T-cell (primary cell): Measurements from ENCODE around the gene FCER2. TPM values are rescaled to one million over a fixed set of nuclear protein-coding genes. Genes with fewer than 3 reads are reported as not detected.

Experiments
- ATAC-seq, 4 experiments: fragments of 200-7000 bp in 3 of 4; fragments of 150-1000 bp in 1 of 4; cut with Tn5 transposase; replicated peaks in 1 of 4; 1 replicate in 3 of 4; 2 replicates in 1 of 4; pipeline ENCODE4 v1.10.0; 2021; ENCODE audit warnings: moderate library complexity in 3 of 4, mild to moderate bottlenecking in 2 of 4, moderate number of reproducible peaks in 1 of 4
- CTCF ChIA-PET, 2 donors: fragments of 300-600 bp; sonication (Branson Sonifier 250); formaldehyde crosslinking; loops; one replicate each; lab custom pipeline; 2022; ENCODE audit warnings: antibody characterized with exemption in 2 of 2; lab: Charles Lee
- POLR2A ChIA-PET, 2 donors: fragments of 300-600 bp; sonication (Branson Sonifier 250); formaldehyde crosslinking; loops; one replicate each; lab custom pipeline; 2022; ENCODE audit warnings: antibody characterized with exemption in 2 of 2; lab: Charles Lee
- DNase-seq, 35 experiments: peaks; one replicate each; pipeline versions ENCODE4 v3.0.0 to v3.0.0-alpha.2; 2013 to 2023
- H3K27ac ChIP-seq: one replicate; pipeline ENCODE4 v1.5.1; 2013; ENCODE audit warnings: low read length
- H3K27me3 ChIP-seq, 2 experiments: replicated peaks in 1 of 2; 1 replicate in 1 of 2; 2 replicates in 1 of 2; pipeline versions ENCODE4 v1.6.1 to v1.7.0; 2013; ENCODE audit warnings: low read length in 1 of 2, mixed read lengths in 1 of 2; ENCODE audit not compliant: control insufficient read depth in 2 of 2, insufficient read depth in 2 of 2; ENCODE audit errors: extremely low read depth in 1 of 2
- H3K36me3 ChIP-seq, 2 donors: 1 replicate in 1 of 2; 2 replicates in 1 of 2; pipeline versions ENCODE4 v1.6.1 to v1.7.0; 2013; ENCODE audit warnings: low read length in 1 of 2; ENCODE audit not compliant: control insufficient read depth in 2 of 2, insufficient read depth in 1 of 2; ENCODE audit errors: extremely low read depth in 1 of 2
- H3K4me1 ChIP-seq, 2 experiments: 1 replicate in 1 of 2; 2 replicates in 1 of 2; pipeline versions ENCODE4 v1.6.1 to v1.7.0; 2013; ENCODE audit warnings: low read length in 2 of 2, mixed read lengths in 1 of 2; ENCODE audit not compliant: insufficient read depth in 2 of 2, control insufficient read depth in 1 of 2; ENCODE audit errors: extremely low read depth in 1 of 2
- H3K4me3 ChIP-seq, 2 donors: 1 replicate in 1 of 2; 2 replicates in 1 of 2; pipeline versions ENCODE4 v1.5.1 to v1.7.0; 2013; ENCODE audit warnings: mild to moderate bottlenecking in 2 of 2, low read length in 1 of 2, moderate library complexity in 1 of 2; ENCODE audit not compliant: control insufficient read depth in 1 of 2; ENCODE audit errors: extremely low read depth in 1 of 2
- H3K9me3 ChIP-seq: 2 replicates; pipeline ENCODE4 v1.7.0; 2013
- H3K27ac Mint-ChIP-seq, 2 donors: one replicate each; pipeline ENCODE4 v1.8.0; 2020 to 2021; ENCODE audit warnings: mild to moderate bottlenecking in 2 of 2, mixed read lengths in 2 of 2
- H3K27me3 Mint-ChIP-seq, 2 donors: one replicate each; pipeline ENCODE4 v1.8.0; 2021 to 2022; ENCODE audit warnings: mixed read lengths in 2 of 2
- H3K36me3 Mint-ChIP-seq: one replicate; pipeline ENCODE4 v1.8.0; 2021; ENCODE audit warnings: mixed read lengths
- H3K4me1 Mint-ChIP-seq, 3 donors: one replicate each; pipeline ENCODE4 v1.8.0; 2020 to 2022; ENCODE audit warnings: mixed read lengths in 3 of 3, mild to moderate bottlenecking in 1 of 3
- H3K4me3 Mint-ChIP-seq, 3 donors: one replicate each; pipeline ENCODE4 v1.8.0; 2020 to 2022; ENCODE audit warnings: mild to moderate bottlenecking in 3 of 3, mixed read lengths in 3 of 3, moderate library complexity in 3 of 3
- H3K9me3 Mint-ChIP-seq, 3 donors: one replicate each; pipeline ENCODE4 v1.8.0; 2020 to 2022; ENCODE audit warnings: mixed read lengths in 3 of 3
- WGBS: methylation state at CpG from one replicate; pipeline ENCODE4 v1.1.5; 2013; ENCODE audit warnings: missing lambda C conversion rate; ENCODE audit not compliant: insufficient coverage; 5-methylcytosine and 5-hydroxymethylcytosine counted together
- total RNA-seq, 35 experiments: library from RNA in 6 of 35; stranded (reverse) in 6 of 35; fragments of 120-200 nt in 1 of 35; gene quantifications; one replicate each; pipeline versions ENCODE4 v1.2.1 to v1.2.4 and lab custom pipeline; 2013 to 2026

FCER2 gene
- total RNA-seq, 5 donors from 2014 or later (not counting 1 experiment from before 2014, with no cell fraction given) = 0.90 to 2.5 (median 1.2) TPM

DNA sequence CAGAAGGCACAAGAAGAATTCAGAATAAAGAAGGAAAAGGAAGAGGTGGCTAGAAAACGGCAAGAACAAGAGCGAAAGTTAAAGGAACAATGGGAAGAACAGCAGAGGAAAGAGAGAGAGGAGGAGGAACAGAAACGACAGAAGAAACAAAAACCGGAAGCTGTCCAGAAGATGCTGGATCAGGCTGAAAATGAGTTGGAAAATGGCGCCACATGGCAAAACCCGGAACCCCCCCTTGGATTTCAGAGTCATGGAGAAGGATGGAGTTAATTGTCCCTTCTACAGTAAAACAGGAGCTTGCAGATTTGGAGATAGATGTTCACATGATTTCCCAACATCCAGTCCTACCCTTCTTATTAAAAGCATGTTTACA lies 38.7 kb upstream of the FCER2 start:
- Histone ChIP-seq H3K4me3 (no peak overlapping the region), H3K9me3 (no peaks in the 10 kb centered on the region), H3K27me3 (peaks cover 0 to 21% of the 10 kb centered on the region in 2 experiments), H3K36me3 (no peaks in the 10 kb centered on the region), H3K27ac (no peak overlapping the region), H3K4me1 (no peaks in the 10 kb centered on the region)
- ChIA-PET CTCF (no interaction called here), POLR2A (no interaction called here)
- peaks cover 0 to 3% (median 0%) of the 10 kb centered on the region in 3 donors for H3K4me1 Mint-ChIP-seq
- WGBS = 63% methylated on average over 4 of the region's 6 CpGs
- DNase-seq = no peak
- H3K27me3 Mint-ChIP-seq = peaks cover 9 to 18% of the 10 kb centered on the region in 2 donors
- H3K27ac Mint-ChIP-seq = no peak overlapping the region
- no peaks in the 10 kb centered on the region for H3K9me3 Mint-ChIP-seq
- no peak overlapping the region for H3K4me3 Mint-ChIP-seq
- no peaks in the 10 kb centered on the region for H3K36me3 Mint-ChIP-seq
- ATAC-seq = no peak

- CTCF ChIA-PET = no interaction called here
- DNase-seq (no peak), ATAC-seq (no peak)
- Histone ChIP-seq H3K4me3 (no peak overlapping the region), H3K27me3 (peaks cover 0 to 20% of the 10 kb centered on the region in 2 experiments), H3K36me3 (no peaks in the 10 kb centered on the region), H3K9me3 (no peaks in the 10 kb centered on the region), H3K27ac (no peak overlapping the region), H3K4me1 (no peaks in the 10 kb centered on the region)
- POLR2A ChIA-PET = interaction anchor here in 1 of 2 donors (0.6 kb wide), 1 partner anchor 1714 kb away, joined by 6 read pairs; no protein-coding TSS in a partner anchor
- H3K9me3 Mint-ChIP-seq = no peaks in the 10 kb centered on the region
- no peak overlapping the region for H3K27ac Mint-ChIP-seq
- H3K36me3 Mint-ChIP-seq = no peaks in the 10 kb centered on the region
- H3K4me3 Mint-ChIP-seq = no peak overlapping the region
- H3K27me3 Mint-ChIP-seq = peaks cover 9 to 18% of the 10 kb centered on the region in 2 donors
- WGBS = 80% methylated on average over 11 of the region's 19 CpGs
- peaks cover 0 to 3% (median 0%) of the 10 kb centered on the region in 3 donors for H3K4me1 Mint-ChIP-seq
These were observed 38.1 kb upstream of the FCER2 start for GRCh38 chr19:7739801-7740681.

DNA sequence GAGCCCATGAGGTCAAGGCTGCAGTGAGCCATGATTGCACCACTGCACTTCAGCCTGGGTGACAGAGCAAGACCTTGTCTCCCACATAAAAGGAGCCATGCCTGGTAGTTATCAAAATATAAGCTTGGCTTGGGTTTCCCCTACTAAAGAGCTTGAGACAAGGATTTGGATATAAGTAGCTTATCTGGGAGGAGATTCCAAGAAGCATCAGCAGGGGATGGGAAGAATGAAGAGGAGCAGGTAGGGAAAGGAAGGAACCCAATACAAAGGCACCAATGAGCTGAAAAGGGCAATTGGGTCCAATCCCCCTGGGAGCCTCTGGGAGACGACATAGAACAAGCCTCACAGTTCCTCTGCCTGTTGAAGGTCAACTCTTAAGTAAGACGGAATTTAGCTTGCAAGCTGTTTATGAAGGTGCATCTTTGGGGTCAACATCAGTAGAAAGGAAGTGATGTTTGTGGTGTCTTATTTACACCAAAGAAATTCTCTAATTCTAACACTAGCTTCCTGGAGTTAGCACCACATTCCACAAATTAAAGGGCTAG lies 37.4 kb upstream of the FCER2 start:
- WGBS = 0% methylated on average over 1 of the region's 2 CpGs
- ChIA-PET POLR2A (interaction anchor here (0.6 kb wide), 2 partner anchors 18 to 1713 kb away, joined by 3 to 6 read pairs; no protein-coding TSS in a partner anchor), CTCF (no interaction called here)
- DNase-seq = no peak
- Histone ChIP-seq H3K36me3 (no peaks in the 10 kb centered on the region), H3K4me3 (no peak overlapping the region), H3K9me3 (no peaks in the 10 kb centered on the region), H3K27ac (no peak overlapping the region), H3K27me3 (peaks cover 0 to 17% of the 10 kb centered on the region in 2 experiments), H3K4me1 (no peaks in the 10 kb centered on the region)
- no peak overlapping the region for H3K4me3 Mint-ChIP-seq
- no peaks in the 10 kb centered on the region for H3K36me3 Mint-ChIP-seq
- no peak overlapping the region for H3K27ac Mint-ChIP-seq
- H3K9me3 Mint-ChIP-seq = no peaks in the 10 kb centered on the region
- peaks cover 9 to 15% of the 10 kb centered on the region in 2 donors for H3K27me3 Mint-ChIP-seq
- H3K4me1 Mint-ChIP-seq = no peaks in the 10 kb centered on the region
- no peak for ATAC-seq

- Histone ChIP-seq H3K36me3 (no peaks in the 10 kb centered on the region), H3K9me3 (no peaks in the 10 kb centered on the region), H3K27ac (no peak overlapping the region), H3K4me3 (no peak overlapping the region), H3K27me3 (peaks cover under 1 to 15% of the 10 kb centered on the region in 2 experiments), H3K4me1 (no peaks in the 10 kb centered on the region)
- Mint-ChIP-seq H3K27ac (no peak overlapping the region), H3K4me3 (no peak overlapping the region), H3K4me1 (no peaks in the 10 kb centered on the region), H3K36me3 (no peaks in the 10 kb centered on the region), H3K27me3 (peaks cover 9 to 15% of the 10 kb centered on the region in 2 donors), H3K9me3 (no peaks in the 10 kb centered on the region)
- CTCF ChIA-PET = interaction anchor here in 1 of 2 donors (0.6 kb wide), 1 partner anchor 683 kb away, joined by 3 read pairs; no protein-coding TSS in a partner anchor
- no peak for ATAC-seq
- POLR2A ChIA-PET = no interaction called here
- no peak for DNase-seq
- WGBS = 50% methylated on average over 7 of the region's 7 CpGs
These were observed 36.1 kb upstream of the FCER2 start for GRCh38 chr19:7738023-7738422.

GRCh38 chr19:7737215-7737614 lies 35.3 kb upstream of the FCER2 start:
- Mint-ChIP-seq H3K27me3 (peaks cover 9 to 15% of the 10 kb centered on the region in 2 donors), H3K4me1 (no peaks in the 10 kb centered on the region), H3K36me3 (no peaks in the 10 kb centered on the region), H3K27ac (no peak overlapping the region), H3K4me3 (no peak overlapping the region), H3K9me3 (no peaks in the 10 kb centered on the region)
- Histone ChIP-seq H3K36me3 (no peaks in the 10 kb centered on the region), H3K27me3 (peaks cover 2 to 18% of the 10 kb centered on the region in 2 experiments), H3K4me3 (no peak overlapping the region), H3K4me1 (no peaks in the 10 kb centered on the region), H3K27ac (no peak overlapping the region), H3K9me3 (no peaks in the 10 kb centered on the region)
- POLR2A ChIA-PET = no interaction called here
- WGBS = 86% methylated on average over 10 of the region's 11 CpGs
- CTCF ChIA-PET = no interaction called here
- DNase-seq (no peak), ATAC-seq (no peak)

GRCh38 chr19:7736148-7736547 lies 34.2 kb upstream of the FCER2 start:
- DNase-seq (no peak), ATAC-seq (no peak)
- H3K4me1 Mint-ChIP-seq = peaks cover 0 to 3% (median 0%) of the 10 kb centered on the region in 3 donors
- H3K9me3 Mint-ChIP-seq = no peaks in the 10 kb centered on the region
- Histone ChIP-seq H3K27me3 (peaks cover 3 to 29% of the 10 kb centered on the region in 2 experiments), H3K27ac (no peak overlapping the region), H3K4me3 (no peak overlapping the region), H3K4me1 (no peaks in the 10 kb centered on the region), H3K36me3 (no peaks in the 10 kb centered on the region), H3K9me3 (no peaks in the 10 kb centered on the region)
- H3K27me3 Mint-ChIP-seq = peaks cover 13 to 21% of the 10 kb centered on the region in 2 donors
- POLR2A ChIA-PET = no interaction called here
- CTCF ChIA-PET = interaction anchor here in 1 of 2 donors (0.6 kb wide), 1 partner anchor 22 kb away, joined by 3 read pairs; no protein-coding TSS in a partner anchor
- no peaks in the 10 kb centered on the region for H3K36me3 Mint-ChIP-seq
- no peak overlapping the region for H3K27ac Mint-ChIP-seq
- no peak overlapping the region for H3K4me3 Mint-ChIP-seq
- no CpG with 5 or more reads among the region's 1 CpG for WGBS
